HEK293 (cell line): ENCODE data around the gene SMAD7.

Source experiments
- CTCF ChIA-PET: fragments of 350-600 bp; formaldehyde crosslinking; extraction: SDS; loops from one replicate; lab custom pipeline; 2021; ENCODE audit warnings: antibody characterized with exemption; lab: Yijun Ruan, JAX
- POLR2A ChIA-PET: fragments of 300-600 bp; formaldehyde crosslinking; extraction: SDS; loops from one replicate; lab custom pipeline; 2020; ENCODE audit warnings: antibody characterized with exemption, inconsistent platforms; lab: Yijun Ruan, JAX
- H3K27ac ChIP-seq: fragments of 200-500 bp; sonication (Bioruptor generic); 2 replicates; pipeline ENCODE4 v1.5.1; 2014; ENCODE audit warnings: low read depth, low read length, control low read depth, inconsistent platforms; ENCODE audit errors: extremely low read depth
- H3K36me3 ChIP-seq, 2 experiments: fragments of 200-500 bp in 1 of 2; sonication (Bioruptor generic) in 1 of 2; 1 replicate in 1 of 2; 2 replicates in 1 of 2; pipeline ENCODE4 v1.5.1; 2014 to 2017; ENCODE audit warnings: inconsistent platforms in 2 of 2, low read length in 2 of 2; ENCODE audit not compliant: control insufficient read depth in 2 of 2, insufficient read depth in 1 of 2
- H3K4me1 ChIP-seq: fragments of 200-500 bp; sonication (Bioruptor generic); 2 replicates; pipeline ENCODE4 v1.5.1; 2014; ENCODE audit warnings: mild to moderate bottlenecking, low read length, inconsistent platforms; ENCODE audit not compliant: control insufficient read depth, insufficient read depth
- H3K4me3 ChIP-seq: 2 replicates; pipeline ENCODE4 v1.5.1; 2011; ENCODE audit warnings: low read depth, mild to moderate bottlenecking, control low read depth, low read length, moderate library complexity
- H3K9me3 ChIP-seq: fragments of 200-500 bp; sonication (Bioruptor generic); 2 replicates; pipeline ENCODE4 v1.5.1; 2014; ENCODE audit warnings: low read depth, low read length, inconsistent platforms; ENCODE audit not compliant: control insufficient read depth, insufficient read depth
- GFI1B ChIP-seq: fragments of 450-650 bp; formaldehyde crosslinking; IDR thresholded peaks from 2 replicates; pipeline ENCODE4 v1.5.1; 2016; ENCODE audit warnings: missing biosample characterization, missing genetic modification characterization
- HIC1 ChIP-seq: fragments of 450-650 bp; formaldehyde crosslinking; IDR thresholded peaks from 2 replicates; pipeline ENCODE4 v1.5.1; 2016; ENCODE audit warnings: missing biosample characterization, missing genetic modification characterization
- REST ChIP-seq: fragments of 450-650 bp; formaldehyde crosslinking; IDR thresholded peaks from 2 replicates; pipeline ENCODE4 v1.5.1; 2016; ENCODE audit warnings: missing biosample characterization, missing genetic modification characterization
- ZBTB11 ChIP-seq: fragments of 450-650 bp; formaldehyde crosslinking; conservative IDR thresholded peaks from 2 replicates; pipeline ENCODE4 v1.5.1; 2016; ENCODE audit warnings: low read depth, missing biosample characterization, missing genetic modification characterization
- ZBTB20 ChIP-seq: fragments of 450-650 bp; formaldehyde crosslinking; IDR thresholded peaks from 2 replicates; pipeline ENCODE4 v1.5.1; 2016; ENCODE audit warnings: missing biosample characterization, missing genetic modification characterization
- ZBTB26 ChIP-seq: fragments of 450-650 bp; formaldehyde crosslinking; optimal IDR thresholded peaks from 2 replicates; pipeline ENCODE3; 2016; ENCODE audit warnings: missing biosample characterization, mild to moderate bottlenecking, missing genetic modification characterization
- ZBTB7A ChIP-seq: fragments of 450-650 bp; formaldehyde crosslinking; IDR thresholded peaks from 2 replicates; pipeline ENCODE4 v1.5.1; 2016; ENCODE audit warnings: low read depth, missing biosample characterization, missing genetic modification characterization
- ZBTB8A ChIP-seq: fragments of 450-650 bp; formaldehyde crosslinking; IDR thresholded peaks from 2 replicates; pipeline ENCODE4 v1.5.1; 2016; ENCODE audit warnings: missing biosample characterization, missing genetic modification characterization
- ZFHX2 ChIP-seq: fragments of 450-650 bp; formaldehyde crosslinking; conservative IDR thresholded peaks from 2 replicates; pipeline ENCODE4 v1.5.1; 2016; ENCODE audit warnings: missing biosample characterization, missing genetic modification characterization
- ZNF132 ChIP-seq: fragments of 450-650 bp; formaldehyde crosslinking; IDR thresholded peaks from 2 replicates; pipeline ENCODE4 v1.5.1; 2017; ENCODE audit warnings: missing biosample characterization, missing genetic modification characterization, borderline replicate concordance
- ZNF138 ChIP-seq: fragments of 450-650 bp; formaldehyde crosslinking; IDR thresholded peaks from 2 replicates; pipeline ENCODE4 v1.5.1; 2016; ENCODE audit warnings: missing biosample characterization, missing genetic modification characterization, borderline replicate concordance
- ZNF169 ChIP-seq: fragments of 450-650 bp; formaldehyde crosslinking; IDR thresholded peaks from 2 replicates; pipeline ENCODE4 v1.5.1; 2016; ENCODE audit warnings: missing biosample characterization, missing genetic modification characterization
- ZNF18 ChIP-seq: fragments of 450-650 bp; formaldehyde crosslinking; IDR thresholded peaks from 2 replicates; pipeline ENCODE4 v1.5.1; 2016; ENCODE audit warnings: missing biosample characterization, missing genetic modification characterization
- ZNF544 ChIP-seq: fragments of 450-650 bp; formaldehyde crosslinking; IDR thresholded peaks from 2 replicates; pipeline ENCODE4 v1.5.0; 2017; ENCODE audit warnings: missing biosample characterization, missing genetic modification characterization
- ZNF600 ChIP-seq: fragments of 450-650 bp; formaldehyde crosslinking; IDR thresholded peaks from 2 replicates; pipeline ENCODE4 v1.5.1; 2016; ENCODE audit warnings: missing biosample characterization, missing genetic modification characterization
- ZNF623 ChIP-seq: fragments of 450-650 bp; formaldehyde crosslinking; IDR thresholded peaks from 2 replicates; pipeline ENCODE4 v1.5.1; 2016; ENCODE audit warnings: missing biosample characterization, missing genetic modification characterization
- ZNF654 ChIP-seq: fragments of 450-650 bp; formaldehyde crosslinking; IDR thresholded peaks from 2 replicates; pipeline ENCODE4 v1.5.1; 2016; ENCODE audit warnings: low read depth, missing biosample characterization, missing genetic modification characterization
- ZNF658 ChIP-seq: fragments of 450-650 bp; formaldehyde crosslinking; IDR thresholded peaks from 2 replicates; pipeline ENCODE4; 2016; ENCODE audit warnings: missing biosample characterization, missing genetic modification characterization
- ZNF692 ChIP-seq: fragments of 450-650 bp; formaldehyde crosslinking; IDR thresholded peaks from 2 replicates; pipeline ENCODE4 v1.5.1; 2016; ENCODE audit warnings: missing biosample characterization, missing genetic modification characterization

SMAD7 gene

GRCh38 chr18:48934415-48934722 is 16.4 kb downstream of the SMAD7 start:
- Histone ChIP-seq H3K4me1 (peaks cover 73% of the 10 kb centered on the region), H3K27ac (peak overlapping the region; percentile 80; the same call in 1 of the 2 replicates), H3K9me3 (no peaks in the 10 kb centered on the region), H3K4me3 (no peak overlapping the region), H3K36me3 (peaks cover 0 to 36% of the 10 kb centered on the region in 2 experiments; a peak in 2 of 3 replicates)
- ChIA-PET CTCF (interaction anchor here (0.9 kb wide), 1 partner anchor 9 kb away, joined by 3 read pairs; no protein-coding TSS in a partner anchor), POLR2A (no interaction called here)
- TF ChIP-seq ZBTB7A (tag by site-specific recombination), result no peak
- no peak for TF ChIP-seq ZBTB11 (tag by site-specific recombination)
- no peak for TF ChIP-seq ZBTB8A (tag by site-specific recombination)
- no peak for TF ChIP-seq ZNF132 (tag by site-specific recombination)
- TF ChIP-seq ZNF658 (tag by site-specific recombination), result no peak
- no peak for TF ChIP-seq ZNF138 (tag by site-specific recombination)
- no peak for TF ChIP-seq ZNF544 (tag by site-specific recombination)
- no peak for TF ChIP-seq ZNF169 (tag by site-specific recombination)
- TF ChIP-seq REST (tag by site-specific recombination), result no peak
- TF ChIP-seq ZNF623 (tag by site-specific recombination), result no peak
- TF ChIP-seq, all 188 proteins: peak for 0

GRCh38 chr18:48933578-48934414 is 17.0 kb downstream of the SMAD7 start:
- CTCF ChIA-PET, result interaction anchor here (0.9 kb wide), 1 partner anchor 9 kb away, joined by 3 read pairs; no protein-coding TSS in a partner anchor
- H3K36me3 ChIP-seq, result peaks cover 0 to 41% of the 10 kb centered on the region in 2 experiments; a peak in 2 of 3 replicates
- H3K4me3 ChIP-seq, result no peak overlapping the region
- H3K4me1 ChIP-seq, result peaks cover 74% of the 10 kb centered on the region
- POLR2A ChIA-PET, result interaction anchor here (1.4 to 2.6 kb wide), 2 partner anchors 8 to 18 kb away, joined by 7 to 10 read pairs; no protein-coding TSS in a partner anchor
- peak overlapping the region; percentile 80 for H3K27ac ChIP-seq
- H3K9me3 ChIP-seq, result no peaks in the 10 kb centered on the region
- TF ChIP-seq ZBTB26 (tag by site-specific recombination) (peak; percentile 2), ZNF600 (tag by site-specific recombination) (0 out of 2 replicates have a peak, but pooled peaks have one; percentile 9), ZNF692 (tag by site-specific recombination) (no peak), ZNF654 (tag by site-specific recombination) (no peak), ZFHX2 (tag by site-specific recombination) (peak; percentile 66), ZNF18 (tag by site-specific recombination) (peak; percentile 72; the same call in 1 of the 2 replicates), GFI1B (tag by site-specific recombination) (no peak), HIC1 (tag by site-specific recombination) (0 out of 2 replicates have a peak, but pooled peaks have one; percentile 48), ZBTB20 (tag by site-specific recombination) (peak; percentile 10; the same call in 1 of the 2 replicates)
